Mesenteric fat pad (tissue), 1 donor: ENCODE measurements around the gene MTMR4. TPM values are rescaled to one million over a fixed set of nuclear protein-coding genes. Genes with fewer than 3 reads are reported as not detected.

Experiments used
- total RNA-seq: library from RNA; stranded (reverse); fragmentation: NEBNext Ultra II Directional; extraction: Animal tissue kit (Norgen Biotek cat#: 25700); gene quantifications from one replicate; pipeline ENCODE4 v1.2.1, GENCODE V29; 2021
- donor health status: DM: yes; HTN: yes; CAD: no.

Gene MTMR4
- total RNA-seq, 1 donor from 2014 or later, result 38.1 TPM

Other genes with a start within 250 kb of the MTMR4 start
- 0.35 TPM for gene MPO, start 233.7 kb downstream of the MTMR4 start, total RNA-seq
- 1.3 TPM for gene TSPOAP1, start 185.8 kb downstream of the MTMR4 start, total RNA-seq
- gene SUPT4H1, start 162.4 kb downstream of the MTMR4 start, total RNA-seq, result 61.9 TPM
- not detected for gene RNF43, start 97.1 kb downstream of the MTMR4 start, total RNA-seq
- 0.06 TPM for gene HSF5, start 26.2 kb downstream of the MTMR4 start, total RNA-seq
- gene TEX14, start 177.4 kb upstream of the MTMR4 start, total RNA-seq, result 0.10 TPM
- gene RAD51C, start 178.0 kb upstream of the MTMR4 start, total RNA-seq, result 21.9 TPM
- 0.13 TPM for gene PPM1E, start 241.2 kb upstream of the MTMR4 start, total RNA-seq